C1 segment of cervical spinal cord (tissue), 14 donors: ENCODE data around the gene ANAPC2.

Source experiments
- DNase-seq, 14 donors: peaks; one replicate each; lab custom pipeline; 2025; lab: John Stamatoyannopoulos, UW

The ANAPC2 gene

GRCh38 chr9:137193771-137194170, 5.4 kb upstream of the ANAPC2 start:
- no peak for DNase-seq

GRCh38 chr9:137192859-137193258, 4.5 kb upstream of the ANAPC2 start:
- no peak for DNase-seq

GRCh38 chr9:137192448-137192780, 4.1 kb upstream of the ANAPC2 start:
- DNase-seq: no peak

GRCh38 chr9:137191691-137192447, 3.5 kb upstream of the ANAPC2 start:
- peak in 10 of 14 donors; percentile 29 to 79 (median 46) for DNase-seq

GRCh38 chr9:137191245-137191644, 2.9 kb upstream of the ANAPC2 start:
- no peak for DNase-seq

- DNase-seq: peak in 1 of 14 donors; percentile 15
Measured at GRCh38 chr9:137190315-137190856, 2.0 kb upstream of the ANAPC2 start.

GRCh38 chr9:137189297-137190295, 1.2 kb upstream of the ANAPC2 start:
- no peak for DNase-seq

- peak in 1 of 14 donors; percentile 43 for DNase-seq
Measured at GRCh38 chr9:137188086-137188489, 272 bp downstream of the ANAPC2 start.

GRCh38 chr9:137187386-137187785, 974 bp downstream of the ANAPC2 start:
- no peak for DNase-seq

- DNase-seq: no peak
Measured at GRCh38 chr9:137186385-137186784, 2.0 kb downstream of the ANAPC2 start.

GRCh38 chr9:137185921-137186320, 2.4 kb downstream of the ANAPC2 start:
- DNase-seq: no peak

GRCh38 chr9:137184881-137185660, 3.3 kb downstream of the ANAPC2 start:
- DNase-seq: no peak

- DNase-seq: no peak
Measured at GRCh38 chr9:137183980-137184595, 4.3 kb downstream of the ANAPC2 start.

- DNase-seq: no peak
Measured at GRCh38 chr9:137182836-137183235, 5.5 kb downstream of the ANAPC2 start.

- DNase-seq: no peak
Measured at GRCh38 chr9:137181680-137182079, 6.7 kb downstream of the ANAPC2 start.

- DNase-seq: no peak
Measured at GRCh38 chr9:137180491-137180890, 7.9 kb downstream of the ANAPC2 start.

GRCh38 chr9:137179761-137180160, 8.6 kb downstream of the ANAPC2 start:
- DNase-seq: no peak

- DNase-seq: no peak
Measured at GRCh38 chr9:137178939-137179630, 9.3 kb downstream of the ANAPC2 start.

- DNase-seq: no peak
Measured at GRCh38 chr9:137178201-137178938, 10.0 kb downstream of the ANAPC2 start.
